ENCODE measurements around the gene ZNF229. TPM values are rescaled to one million over a fixed set of nuclear protein-coding genes. Genes with fewer than 3 reads are reported as not detected.
A peak's percentile ranks its signal among the peaks of the same experiment; 100 is the strongest.
"Not testable (repeated sequence)": the region's sequence is repeated elsewhere in the genome, so short reads cannot be mapped to it uniquely, and the experiment has no call there.

ZNF229 gene
- total RNA-seq (1 to 10 TPM in 2 of 5 experiments, under 1 TPM in 3; 0.15 to 2.3 (median 0.73) TPM), polyA plus RNA-seq (1 to 10 TPM; 2.4 to 2.5 TPM), total RNA-seq (2.4 reads per million, percentile 12 among the genes with 10 or more reads in this experiment)

DNA sequence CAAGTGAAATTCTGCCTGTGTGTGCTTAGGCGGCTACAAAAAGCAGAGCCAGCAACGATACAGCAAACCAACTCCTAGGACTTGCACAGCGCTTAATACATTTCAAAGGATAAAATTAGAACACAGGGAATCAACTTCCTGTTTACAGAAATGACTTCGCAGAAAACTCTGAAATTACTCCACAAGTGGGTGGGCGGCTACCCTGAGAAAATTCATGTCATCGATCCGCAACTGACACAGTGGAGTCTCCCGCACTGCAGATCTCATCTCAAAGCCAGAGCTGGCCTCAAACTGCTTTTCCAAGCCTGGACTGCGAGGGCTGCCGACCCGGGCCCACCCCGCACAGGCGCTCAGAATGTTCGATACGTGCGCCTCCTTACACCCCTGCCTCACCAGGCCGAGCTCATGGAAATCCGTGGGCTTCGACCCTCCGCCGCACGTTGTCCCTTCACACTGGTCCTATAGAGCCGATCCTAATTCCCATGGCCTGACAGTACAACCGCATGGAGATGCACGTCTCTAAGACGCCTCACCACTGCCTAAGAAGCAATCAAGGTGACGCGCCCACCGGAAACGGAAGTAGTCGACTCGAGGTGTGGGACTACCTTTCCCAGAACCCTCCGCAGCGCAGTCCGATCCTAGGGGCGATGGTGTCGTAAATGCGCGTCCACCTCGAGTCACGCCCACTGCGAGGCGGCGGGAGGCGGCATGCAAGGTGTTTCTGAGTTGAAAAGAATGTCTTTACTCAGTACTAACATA, at the start of gene ZNF229:
TSS of gene ZNF229 (minus strand) at position 557 of the 759 bp plus-strand sequence. CDS start 5,625 bp downstream, outside the sequence.
- ChIA-PET POLR2A (interaction anchor here (0.6 kb wide), 1 partner anchor 43 kb away, joined by 3 read pairs; no protein-coding TSS in a partner anchor), CTCF (no interaction called here)
- H3K36me3 ChIP-seq (ENCODE audit: control insufficient read depth in 2 of 3, insufficient read depth in 3 of 3, low read length in 3 of 3) = peaks cover 0 to 9% (median 0%) of the 10 kb centered on the region in 3 experiments
- intact Hi-C loops (cut with micrococcal nuclease) = no loop called here
- H3K4me3 ChIP-seq (ENCODE audit: low read length) = peak within 1 kb of the TSS; percentile 52
- no peaks in the 10 kb centered on the region for H3K4me1 ChIP-seq (ENCODE audit: control insufficient read depth in 2 of 2, insufficient read depth in 2 of 2, low read length in 2 of 2)
- H3K27ac Mint-ChIP-seq = peak within 1 kb of the TSS in 7 of 9 donors; percentile 35 to 83 (median 69)
- DNase-seq (peak; percentile 38 to 79 (median 69)), ATAC-seq (peak; percentile 97)
- H3K9me3 Mint-ChIP-seq = peaks cover 48 to 98% (median 81%) of the 10 kb centered on the region in 11 donors
- H3K36me3 Mint-ChIP-seq = peaks cover 15 to 73% (median 62%) of the 10 kb centered on the region in 5 donors
- H3K27me3 ChIP-seq (ENCODE audit: control insufficient read depth in 2 of 2, insufficient read depth in 2 of 2, low read length in 2 of 2) = no peaks in the 10 kb centered on the region
- H3K27ac ChIP-seq (ENCODE audit: low read depth, low read length) = no peak within 1 kb of the TSS
- peaks cover 0 to 85% (median 11%) of the 10 kb centered on the region in 3 experiments for H3K9me3 ChIP-seq (ENCODE audit: control insufficient read depth in 2 of 3, low read length in 3 of 3)
- H3K4me1 Mint-ChIP-seq = peaks cover 6 to 23% (median 10%) of the 10 kb centered on the region in 7 donors
- peak within 1 kb of the TSS; percentile 81 to 97 (median 90) for H3K4me3 Mint-ChIP-seq
- H3K27me3 Mint-ChIP-seq = peaks cover 0 to 30% (median 14%) of the 10 kb centered on the region in 5 donors

- Histone ChIP-seq H3K4me1 (ENCODE audit: control insufficient read depth in 2 of 2, insufficient read depth in 2 of 2, low read length in 2 of 2) (peaks cover 13 to 19% of the 10 kb centered on the region in 2 donors), H3K27ac (ENCODE audit: low read depth, low read length) (no peak overlapping the region), H3K4me3 (ENCODE audit: low read length) (no peak overlapping the region), H3K9me3 (ENCODE audit: control insufficient read depth in 2 of 3, low read length in 3 of 3) (peaks cover 7 to 78% (median 30%) of the 10 kb centered on the region in 3 experiments), H3K36me3 (ENCODE audit: control insufficient read depth in 2 of 3, insufficient read depth in 3 of 3, low read length in 3 of 3) (peaks cover 25 to 74% (median 30%) of the 10 kb centered on the region in 3 experiments), H3K27me3 (ENCODE audit: control insufficient read depth in 2 of 2, insufficient read depth in 2 of 2, low read length in 2 of 2) (no peaks in the 10 kb centered on the region)
- H3K4me1 Mint-ChIP-seq = peaks cover 33 to 49% (median 37%) of the 10 kb centered on the region in 7 donors
- peak overlapping the region in 5 of 10 donors; percentile 20 to 53 (median 40) for H3K4me3 Mint-ChIP-seq
- DNase-seq (no peak), ATAC-seq (no peak)
- peaks cover 59 to 89% (median 79%) of the 10 kb centered on the region in 5 donors for H3K36me3 Mint-ChIP-seq
- H3K27me3 Mint-ChIP-seq = peaks cover 0 to 7% (median 0%) of the 10 kb centered on the region in 5 donors
- H3K27ac Mint-ChIP-seq = no peak overlapping the region
- peaks cover 13 to 95% (median 71%) of the 10 kb centered on the region in 11 donors for H3K9me3 Mint-ChIP-seq
- POLR2A ChIA-PET = no interaction called here
- intact Hi-C loops (cut with micrococcal nuclease) = no loop called here
- CTCF ChIA-PET = interaction anchor here (1.2 kb wide), 1 partner anchor 8 kb away, joined by 3 read pairs; no protein-coding TSS in a partner anchor
Measured at GRCh38 chr19:44496711-44497110, 48.4 kb upstream of the ZNF229 start.

DNA sequence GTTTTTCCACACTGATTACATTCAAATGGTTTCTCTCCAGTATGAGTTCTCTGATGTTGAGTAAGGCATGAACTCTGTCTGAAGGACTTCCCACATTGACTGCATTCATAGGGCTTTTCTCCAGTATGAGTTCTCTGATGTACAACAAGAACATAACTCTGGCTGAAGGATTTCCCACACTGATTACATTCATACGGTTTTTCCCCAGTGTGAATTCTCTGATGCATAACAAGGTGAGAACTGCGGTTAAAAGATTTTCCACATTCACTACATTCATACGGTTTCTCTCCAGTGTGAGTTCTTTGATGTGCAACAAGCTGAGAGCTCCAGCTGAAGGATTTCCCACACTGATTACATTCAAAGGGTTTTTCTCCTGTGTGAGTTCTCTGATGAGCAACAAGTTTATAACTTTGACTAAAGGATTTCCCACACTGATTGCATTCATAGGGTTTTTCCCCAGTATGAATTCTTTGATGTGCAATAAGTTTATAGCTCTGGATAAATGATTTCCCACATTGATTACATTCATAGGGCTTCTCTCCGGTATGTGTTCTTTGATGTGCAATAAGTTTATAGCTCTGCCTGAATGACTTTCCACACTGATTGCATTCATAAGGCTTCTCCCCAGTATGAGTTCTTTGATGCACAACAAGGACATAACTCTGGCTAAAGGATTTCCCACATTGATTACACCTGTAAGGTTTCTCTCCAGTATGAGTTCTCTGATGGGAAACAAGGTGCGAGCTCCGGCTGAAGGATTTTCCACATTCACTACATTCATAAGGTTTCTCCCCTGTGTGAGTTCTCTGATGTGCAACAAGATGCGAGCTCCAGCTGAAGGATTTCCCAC, 28.5 kb upstream of the ZNF229 start:
- no peak for ATAC-seq
- H3K4me3 ChIP-seq (ENCODE audit: low read length) = peak overlapping the region; percentile 1
- H3K9me3 ChIP-seq (ENCODE audit: control insufficient read depth in 2 of 3, low read length in 3 of 3) = peaks cover 55 to 100% (median 81%) of the 10 kb centered on the region in 3 experiments
- no peaks in the 10 kb centered on the region for H3K4me1 ChIP-seq (ENCODE audit: control insufficient read depth in 2 of 2, insufficient read depth in 2 of 2, low read length in 2 of 2)
- no peak overlapping the region for H3K27ac ChIP-seq (ENCODE audit: low read depth, low read length)
- DNase-seq = peak in 5 of 9 donors; percentile 8 to 27 (median 15)
- H3K27me3 ChIP-seq (ENCODE audit: control insufficient read depth in 2 of 2, insufficient read depth in 2 of 2, low read length in 2 of 2) = no peaks in the 10 kb centered on the region
- POLR2A ChIA-PET = interaction anchor here (0.6 to 0.7 kb wide), 2 partner anchors 204 to 428 kb away, joined by 3 read pairs; no protein-coding TSS in a partner anchor
- Mint-ChIP-seq H3K36me3 (peaks cover 53 to 89% (median 69%) of the 10 kb centered on the region in 5 donors), H3K27ac (peak overlapping the region in 6 of 9 donors; percentile 17 to 92 (median 44)), H3K9me3 (peaks cover 18 to 100% (median 94%) of the 10 kb centered on the region in 11 donors), H3K4me1 (no peaks in the 10 kb centered on the region), H3K27me3 (no peaks in the 10 kb centered on the region), H3K4me3 (peak overlapping the region in 6 of 10 donors; percentile 2 to 47 (median 39))
- intact Hi-C loops (cut with micrococcal nuclease) = no loop called here
- CTCF ChIA-PET = no interaction called here
- peaks cover 35 to 54% (median 39%) of the 10 kb centered on the region in 3 experiments for H3K36me3 ChIP-seq (ENCODE audit: control insufficient read depth in 2 of 3, insufficient read depth in 3 of 3, low read length in 3 of 3)

- POLR2A ChIA-PET; H3K27me3 ChIP-seq (ENCODE audit: control insufficient read depth in 2 of 2, insufficient read depth in 2 of 2, low read length in 2 of 2); intact Hi-C loops (cut with micrococcal nuclease); H3K4me1 Mint-ChIP-seq; DNase-seq; H3K27ac Mint-ChIP-seq; H3K27ac ChIP-seq (ENCODE audit: low read depth, low read length); H3K27me3 Mint-ChIP-seq; H3K4me3 Mint-ChIP-seq; H3K4me3 ChIP-seq (ENCODE audit: low read length); ATAC-seq; CTCF ChIA-PET; H3K4me1 ChIP-seq (ENCODE audit: control insufficient read depth in 2 of 2, insufficient read depth in 2 of 2, low read length in 2 of 2); H3K36me3 ChIP-seq (ENCODE audit: control insufficient read depth in 2 of 3, insufficient read depth in 3 of 3, low read length in 3 of 3): not testable (repeated sequence)
- peaks cover 11 to 78% (median 38%) of the 10 kb centered on the region in 3 experiments for H3K9me3 ChIP-seq (ENCODE audit: control insufficient read depth in 2 of 3, low read length in 3 of 3)
- H3K9me3 Mint-ChIP-seq = peaks cover 28 to 100% (median 80%) of the 10 kb centered on the region in 11 donors
- peaks cover 18 to 72% (median 37%) of the 10 kb centered on the region in 5 donors for H3K36me3 Mint-ChIP-seq
Measured at GRCh38 chr19:44468730-44469129, 20.5 kb upstream of the ZNF229 start.

GRCh38 chr19:44462600-44463286, 14.5 kb upstream of the ZNF229 start:
- H3K27me3 ChIP-seq (ENCODE audit: control insufficient read depth in 2 of 2, insufficient read depth in 2 of 2, low read length in 2 of 2); H3K27me3 Mint-ChIP-seq; DNase-seq; H3K27ac Mint-ChIP-seq; intact Hi-C loops (cut with micrococcal nuclease); H3K36me3 ChIP-seq (ENCODE audit: control insufficient read depth in 2 of 3, insufficient read depth in 3 of 3, low read length in 3 of 3); H3K4me1 ChIP-seq (ENCODE audit: control insufficient read depth in 2 of 2, insufficient read depth in 2 of 2, low read length in 2 of 2); CTCF ChIA-PET; H3K4me3 ChIP-seq (ENCODE audit: low read length); POLR2A ChIA-PET; ATAC-seq; H3K4me3 Mint-ChIP-seq; H3K27ac ChIP-seq (ENCODE audit: low read depth, low read length); H3K4me1 Mint-ChIP-seq: not testable (repeated sequence)
- peaks cover 17 to 76% (median 64%) of the 10 kb centered on the region in 11 donors for H3K9me3 Mint-ChIP-seq
- peaks cover 0 to 41% (median 7%) of the 10 kb centered on the region in 3 experiments for H3K9me3 ChIP-seq (ENCODE audit: control insufficient read depth in 2 of 3, low read length in 3 of 3)
- H3K36me3 Mint-ChIP-seq = peaks cover 5 to 47% (median 14%) of the 10 kb centered on the region in 5 donors

DNA sequence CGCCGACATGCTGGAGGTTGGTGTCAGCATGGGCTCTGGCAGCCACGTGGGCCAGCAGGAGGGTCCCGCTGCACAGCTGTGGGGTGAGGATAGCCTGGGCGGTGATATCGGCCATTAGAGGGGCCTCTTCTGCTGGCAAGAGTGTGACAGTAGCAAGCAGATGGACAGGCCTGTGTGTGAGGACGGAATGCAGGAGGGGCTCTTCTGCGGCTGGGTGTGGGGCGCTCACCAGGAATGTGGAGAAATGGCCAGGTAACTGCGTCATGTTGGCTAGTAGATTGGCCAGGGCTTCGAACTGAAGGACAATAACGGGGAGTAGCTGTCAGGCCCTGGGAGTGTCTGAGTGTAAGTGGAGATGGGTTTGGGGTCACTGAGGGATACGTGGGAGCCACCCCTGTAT, 7.7 kb upstream of the ZNF229 start:
- ATAC-seq; H3K27me3 ChIP-seq (ENCODE audit: control insufficient read depth in 2 of 2, insufficient read depth in 2 of 2, low read length in 2 of 2); POLR2A ChIA-PET; intact Hi-C loops (cut with micrococcal nuclease); H3K36me3 ChIP-seq (ENCODE audit: control insufficient read depth in 2 of 3, insufficient read depth in 3 of 3, low read length in 3 of 3); H3K4me1 Mint-ChIP-seq; H3K27ac ChIP-seq (ENCODE audit: low read depth, low read length); H3K4me3 ChIP-seq (ENCODE audit: low read length); H3K27ac Mint-ChIP-seq; H3K4me3 Mint-ChIP-seq; H3K4me1 ChIP-seq (ENCODE audit: control insufficient read depth in 2 of 2, insufficient read depth in 2 of 2, low read length in 2 of 2); DNase-seq; CTCF ChIA-PET: not testable (repeated sequence)
- Mint-ChIP-seq H3K9me3 (peaks cover 31 to 61% (median 49%) of the 10 kb centered on the region in 11 donors), H3K36me3 (peaks cover 10 to 37% (median 30%) of the 10 kb centered on the region in 5 donors), H3K27me3 (peaks cover 0 to 26% (median 23%) of the 10 kb centered on the region in 5 donors)
- H3K9me3 ChIP-seq (ENCODE audit: control insufficient read depth in 2 of 3, low read length in 3 of 3) = peaks cover 0 to 58% (median 4%) of the 10 kb centered on the region in 3 experiments
